B cell (primary cell): Measurements from ENCODE around the gene ITLN1. TPM values are rescaled to one million over a fixed set of nuclear protein-coding genes. Genes with fewer than 3 reads are reported as not detected.

ENCODE experiments used
- ATAC-seq: fragments of 200-7000 bp; cut with Tn5 transposase; one replicate; pipeline ENCODE4 v1.10.0; 2021; ENCODE audit warnings: low read depth, mild to moderate bottlenecking, moderate number of reproducible peaks, moderate library complexity
- CTCF ChIA-PET: fragments of 350-600 bp; sonication (Branson Sonifier 250); formaldehyde crosslinking; loops from one replicate; lab custom pipeline; 2021; ENCODE audit warnings: antibody characterized with exemption, inconsistent platforms; lab: Charles Lee
- POLR2A ChIA-PET: fragments of 350-600 bp; sonication (Branson Sonifier 250); formaldehyde crosslinking; loops from one replicate; lab custom pipeline; 2021; ENCODE audit warnings: antibody characterized with exemption; lab: Charles Lee
- DNase-seq: peaks from one replicate; pipeline ENCODE4 v3.0.0; 2013
- H2AFZ ChIP-seq: 2 replicates; pipeline ENCODE4 v1.6.1; 2012; ENCODE audit warnings: mild to moderate bottlenecking, low read depth, low read length; ENCODE audit not compliant: insufficient read depth, poor library complexity, severe bottlenecking
- H3K27ac ChIP-seq, 2 donors: 1 replicate in 1 of 2; 2 replicates in 1 of 2; pipeline ENCODE4 v1.5.1; 2012 to 2013; ENCODE audit warnings: low read length in 2 of 2, mild to moderate bottlenecking in 2 of 2, moderate library complexity in 1 of 2
- H3K27me3 ChIP-seq, 4 experiments: fragments of 200-600 bp in 1 of 4; sonication (generic) in 1 of 4; replicated peaks in 1 of 4; 1 replicate in 2 of 4; 2 replicates in 2 of 4; pipeline versions ENCODE4 v1.6.1 to v1.7.0; 2013 to 2016; ENCODE audit warnings: low read length in 3 of 4, mild to moderate bottlenecking in 2 of 4, mixed read lengths in 1 of 4, moderate library complexity in 1 of 4; ENCODE audit not compliant: insufficient read depth in 4 of 4, control insufficient read depth in 3 of 4; ENCODE audit errors: control extremely low read depth in 1 of 4
- H3K36me3 ChIP-seq, 2 experiments: replicated peaks in 1 of 2; 1 replicate in 1 of 2; 2 replicates in 1 of 2; pipeline versions ENCODE4 v1.6.1 to v1.7.1; 2013; ENCODE audit warnings: low read length in 1 of 2; ENCODE audit not compliant: insufficient read depth in 2 of 2, control insufficient read depth in 1 of 2; ENCODE audit errors: control extremely low read depth in 1 of 2, extremely low read depth in 1 of 2
- H3K4me1 ChIP-seq, 2 donors: fragments of 200-600 bp in 1 of 2; sonication (generic) in 1 of 2; 1 replicate in 1 of 2; 2 replicates in 1 of 2; pipeline versions ENCODE4 v1.5.1 to v1.6.1; 2013 to 2017; ENCODE audit warnings: low read length in 2 of 2; ENCODE audit not compliant: control insufficient read depth in 2 of 2, insufficient read depth in 2 of 2
- H3K4me2 ChIP-seq: replicated peaks from 2 replicates; pipeline ENCODE3; 2012; ENCODE audit warnings: mild to moderate bottlenecking, low read depth, low read length; ENCODE audit not compliant: poor library complexity, severe bottlenecking
- H3K4me3 ChIP-seq, 5 experiments: fragments of 200-600 bp in 1 of 5; sonication (generic) in 1 of 5; 1 replicate in 3 of 5; 2 replicates in 2 of 5; pipeline versions ENCODE4 v1.5.1 to v1.7.0; 2011 to 2016; ENCODE audit warnings: low read length in 4 of 5, mild to moderate bottlenecking in 4 of 5, low read depth in 2 of 5, control low read depth in 1 of 5, moderate library complexity in 1 of 5; ENCODE audit not compliant: insufficient read depth in 1 of 5; ENCODE audit errors: control extremely low read depth in 1 of 5, extremely low read depth in 1 of 5
- H3K79me2 ChIP-seq: fragments of 200-600 bp; sonication (generic); one replicate; pipeline ENCODE4 v1.6.0; 2016; ENCODE audit warnings: low read length; ENCODE audit not compliant: control insufficient read depth, insufficient read depth
- H3K9ac ChIP-seq: fragments of 200-600 bp; sonication (generic); 2 replicates; pipeline ENCODE4 v1.6.1; 2017; ENCODE audit warnings: mild to moderate bottlenecking, low read length, moderate library complexity
- H3K9me3 ChIP-seq, 3 donors: one replicate each; pipeline versions ENCODE4 v1.6.1 to v1.7.1; 2013; ENCODE audit warnings: low read length in 2 of 3; ENCODE audit not compliant: control insufficient read depth in 2 of 3, insufficient read depth in 1 of 3; ENCODE audit errors: control extremely low read depth in 1 of 3
- H4K20me1 ChIP-seq: 2 replicates; pipeline ENCODE4 v1.6.0; 2012; ENCODE audit warnings: mild to moderate bottlenecking, low read length; ENCODE audit not compliant: insufficient read depth, control insufficient read depth, poor library complexity, severe bottlenecking
- H3K27ac Mint-ChIP-seq: one replicate; pipeline ENCODE4 v1.8.0; 2021; ENCODE audit warnings: mixed read lengths
- H3K27me3 Mint-ChIP-seq: one replicate; pipeline ENCODE4 v1.8.0; 2021; ENCODE audit warnings: mixed read lengths
- H3K4me1 Mint-ChIP-seq: one replicate; pipeline ENCODE4 v1.8.0; 2021; ENCODE audit warnings: mixed read lengths
- H3K4me3 Mint-ChIP-seq: one replicate; pipeline ENCODE4 v1.8.0; 2021; ENCODE audit warnings: mixed read lengths
- H3K9me3 Mint-ChIP-seq: one replicate; pipeline ENCODE4 v1.8.0; 2022; ENCODE audit warnings: mixed read lengths; ENCODE audit not compliant: insufficient read depth
- CTCF ChIP-seq: fragments of 200-600 bp; IDR thresholded peaks from one replicate; pipeline ENCODE4 v1.8.0; 2022; ENCODE audit warnings: antibody characterized with exemption, mild to moderate bottlenecking
- EZH2 ChIP-seq: IDR thresholded peaks from 2 replicates; pipeline ENCODE4 v1.6.1; 2012; ENCODE audit warnings: borderline replicate concordance, low read depth, mild to moderate bottlenecking, moderate library complexity, low read length; ENCODE audit not compliant: insufficient read depth, poor library complexity, severe bottlenecking
- WGBS: methylation state at CpG from one replicate; pipeline ENCODE4 v1.1.5; 2013; ENCODE audit warnings: missing lambda C conversion rate; ENCODE audit not compliant: insufficient coverage; 5-methylcytosine and 5-hydroxymethylcytosine counted together
- intact Hi-C: fragments of 100-400 bp; cut with micrococcal nuclease; formaldehyde crosslinking; loops from one replicate; pipeline ENCODE4 v1.10.0; 2022
- polyA plus RNA-seq: library from polyadenylated mRNA; depleted of rRNA; stranded (reverse); fragments of >200 nt; gene quantifications from 2 replicates; pipeline ENCODE4 v1.2.3, GENCODE V29; 2012
- total RNA-seq, 2 donors: library from RNA; stranded (reverse); fragments of 120-200 nt in 1 of 2; gene quantifications; 1 replicate in 1 of 2; 2 replicates in 1 of 2; pipeline versions ENCODE4 v1.2.3 to v1.2.4, GENCODE V29; 2013 to 2022

Gene ITLN1
- total and polyA plus RNA-seq, 2 donors (not counting 1 experiment from before 2014, with no cell fraction given), result not detected

DNA sequence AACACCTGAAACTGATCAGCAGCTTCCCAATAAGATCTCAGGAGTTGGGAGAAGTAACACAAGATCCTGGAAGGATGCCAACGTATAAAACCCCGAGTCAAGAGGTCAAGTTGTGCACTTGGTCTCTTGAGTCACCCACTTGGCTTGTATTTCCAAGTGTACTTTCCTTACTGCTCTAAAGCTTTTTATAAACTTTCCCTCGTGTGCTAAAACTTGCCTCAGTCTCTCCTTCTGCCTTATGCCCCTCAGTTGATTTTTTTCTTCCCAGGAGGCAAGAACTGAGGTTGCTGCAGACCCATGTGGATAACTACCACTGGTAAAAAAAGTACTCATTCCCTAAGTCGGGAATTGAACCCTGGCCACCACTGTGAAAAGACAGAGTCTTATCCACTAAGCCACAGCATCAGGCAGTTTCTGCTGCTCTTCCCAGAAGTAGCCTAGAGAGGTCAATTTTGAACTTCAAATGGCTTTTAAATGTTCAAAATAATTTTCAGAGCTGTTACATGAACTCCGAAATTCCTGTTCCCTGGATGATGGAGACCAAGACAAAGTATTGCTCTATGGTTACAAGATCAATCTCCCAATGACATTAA is 40.8 kb upstream of the ITLN1 start:
- WGBS, result 93% methylated on average over 3 of the region's 5 CpGs
- Histone ChIP-seq H3K9ac (no peak overlapping the region), H3K79me2 (no peaks in the 10 kb centered on the region), H3K9me3 (peaks cover 2 to 16% (median 13%) of the 10 kb centered on the region in 3 donors), H3K27me3 (peaks cover 0 to 11% (median 0%) of the 10 kb centered on the region in 4 experiments), H2AFZ (no peak overlapping the region), H3K4me1 (no peaks in the 10 kb centered on the region), H4K20me1 (no peaks in the 10 kb centered on the region), H3K36me3 (no peaks in the 10 kb centered on the region), H3K4me2 (no peak overlapping the region), H3K4me3 (no peak overlapping the region), H3K27ac (no peak overlapping the region)
- H3K27ac Mint-ChIP-seq, result no peak overlapping the region
- ATAC-seq, result no peak
- H3K9me3 Mint-ChIP-seq, result peaks cover 12% of the 10 kb centered on the region
- H3K27me3 Mint-ChIP-seq, result peaks cover 9% of the 10 kb centered on the region
- no peaks in the 10 kb centered on the region for H3K4me1 Mint-ChIP-seq
- intact Hi-C loops, result no loop called here
- CTCF ChIA-PET, result no interaction called here
- H3K4me3 Mint-ChIP-seq, result no peak overlapping the region
- TF ChIP-seq CTCF (no peak), EZH2 (no peak)
- POLR2A ChIA-PET, result no interaction called here
- DNase-seq, result no peak

- Histone ChIP-seq H3K79me2 (no peaks in the 10 kb centered on the region), H3K36me3 (no peaks in the 10 kb centered on the region), H3K27ac (no peak overlapping the region), H3K9me3 (peaks cover 2 to 16% (median 13%) of the 10 kb centered on the region in 3 donors), H4K20me1 (no peaks in the 10 kb centered on the region), H3K27me3 (peaks cover 0 to 11% (median 0%) of the 10 kb centered on the region in 4 experiments), H3K4me3 (no peak overlapping the region), H3K4me1 (no peaks in the 10 kb centered on the region), H3K9ac (no peak overlapping the region), H2AFZ (no peak overlapping the region), H3K4me2 (no peak overlapping the region)
- intact Hi-C loops, result no loop called here
- DNase-seq, result no peak
- WGBS, result 100% methylated on average over 2 of the region's 7 CpGs
- H3K9me3 Mint-ChIP-seq, result peaks cover 12% of the 10 kb centered on the region
- peaks cover 14% of the 10 kb centered on the region for H3K27me3 Mint-ChIP-seq
- CTCF ChIA-PET, result interaction anchor here (0.6 kb wide), 1 partner anchor 129 kb away, joined by 5 read pairs; the partner anchor contains the start of gene LY9
- POLR2A ChIA-PET, result no interaction called here
- ATAC-seq, result no peak
- no peak overlapping the region for H3K27ac Mint-ChIP-seq
- H3K4me3 Mint-ChIP-seq, result no peak overlapping the region
- H3K4me1 Mint-ChIP-seq, result no peaks in the 10 kb centered on the region
- TF ChIP-seq CTCF (no peak), EZH2 (no peak)
Observed at GRCh38 chr1:160924791-160925651, 40.0 kb upstream of the ITLN1 start.
